Activated CD8-positive, alpha-beta memory T cell treated with anti-CD3 and anti-CD28 coated beads for 1 hour (primary cell): ENCODE results near the gene CLEC2B.

ENCODE experiments used
- DNase-seq, 2 donors: peaks; one replicate each; pipeline ENCODE4 v3.0.0-alpha.2; 2020; ENCODE audit warnings: low read depth in 1 of 2; ENCODE audit errors: extremely low read depth in 1 of 2

Gene CLEC2B

GRCh38 chr12:9810671-9811070, 58.5 kb downstream of the CLEC2B start:
- DNase-seq = no peak

- no peak for DNase-seq
These were observed 59.3 kb downstream of the CLEC2B start for GRCh38 chr12:9809866-9810265.

DNA sequence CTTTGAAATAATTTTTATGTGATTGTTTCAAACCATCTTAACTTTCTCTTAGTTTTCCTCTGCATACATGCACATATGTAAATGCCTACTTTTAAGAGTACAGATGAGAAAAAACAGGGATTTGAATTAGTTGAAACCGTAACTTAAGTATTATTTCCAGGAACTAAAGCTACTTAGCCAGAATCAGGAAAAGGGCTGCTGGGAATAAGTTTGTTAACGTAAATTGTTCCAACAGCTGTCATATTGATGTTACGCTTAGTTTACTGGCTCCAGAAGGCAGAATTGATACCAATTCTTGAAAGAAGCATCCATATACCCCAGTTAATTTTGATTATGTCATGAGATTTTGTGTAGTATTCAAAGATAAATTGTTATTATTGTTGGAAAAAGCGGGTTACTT, 59.8 kb downstream of the CLEC2B start:
- DNase-seq = no peak

DNA sequence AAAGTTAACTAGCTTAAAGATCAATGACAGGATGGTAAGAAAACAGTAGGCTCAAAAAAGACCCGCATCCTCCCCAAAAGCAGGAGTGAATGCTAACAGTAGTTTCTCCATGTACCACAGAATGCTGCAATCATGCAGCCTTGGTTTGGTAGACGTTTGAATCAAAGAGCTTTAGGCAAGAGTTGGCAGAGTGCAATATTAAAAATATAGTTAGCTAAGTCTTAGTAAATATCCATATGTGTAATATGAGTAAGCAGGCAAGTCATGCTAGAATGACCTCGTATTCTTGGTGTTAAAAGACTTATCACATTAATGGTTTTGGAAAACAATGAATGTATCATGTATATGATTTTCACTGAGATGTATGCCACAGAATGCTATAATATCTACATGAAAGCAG, 60.6 kb downstream of the CLEC2B start:
- DNase-seq = no peak

GRCh38 chr12:9806714-9807113, 62.4 kb downstream of the CLEC2B start:
- DNase-seq = no peak

- DNase-seq = no peak
These were observed 63.3 kb downstream of the CLEC2B start for GRCh38 chr12:9805883-9806282.
